ENCODE data around the gene CNTN2. TPM values are rescaled to one million over a fixed set of nuclear protein-coding genes. Genes with fewer than 3 reads are reported as not detected.

CNTN2 gene
- total and polyA plus RNA-seq, 2 experiments from 2014 or later = 1.3 to 2.2 TPM

GRCh38 chr1:205046870-205047269 lies 3.9 kb downstream of the CNTN2 start:
- no peak overlapping the region for H2AFZ ChIP-seq
- TF ChIP-seq NANOG (IDR thresholded peaks at IDR 0.05; ENCODE audit: borderline replicate concordance) (no peak), STAT1 (IDR thresholded peaks at IDR 0.05; ENCODE audit: unreplicated experiment) (no peak), JUNB (IDR thresholded peaks at IDR 0.05; ENCODE audit: unreplicated experiment) (no peak), ZNF331 (CRISPR knock-in tag; IDR thresholded peaks at IDR 0.05; ENCODE audit: low read depth) (no peak), CREB1 (CRISPR knock-in tag; IDR thresholded peaks at IDR 0.05; ENCODE audit: low read depth) (no peak), REST (IDR thresholded peaks at IDR 0.05; ENCODE audit: unreplicated experiment) (no peak), CTCF (conservative IDR thresholded peaks at IDR 0.05; ENCODE audit: low read depth in 2 of 2) (no peak)
- H3K4me1 Mint-ChIP-seq = peaks cover 37% of the 10 kb centered on the region
- H3K4me2 ChIP-seq = no peak overlapping the region
- DNase-seq (ENCODE audit: low spot score) = no peak
- H3F3A ChIP-seq (replicated peaks; ENCODE audit: low read depth) = no peaks in the 10 kb centered on the region
- H3K9me2 ChIP-seq (ENCODE audit: insufficient read depth) = 0 out of 2 replicates have a peak, but pooled peaks cover 4% of the 10 kb centered on the region
- no peak overlapping the region for H3K4me3 Mint-ChIP-seq
- no peaks in the 10 kb centered on the region for H3K79me2 ChIP-seq (replicated peaks; ENCODE audit: insufficient read depth)
- H3K36me3 ChIP-seq (ENCODE audit: insufficient read depth) = no peaks in the 10 kb centered on the region
- H3K4me1 ChIP-seq (ENCODE audit: insufficient read depth) = peaks cover 34% of the 10 kb centered on the region
- no peak overlapping the region for H3K4me3 ChIP-seq
- no peak for ATAC-seq
- H3K9me3 Mint-ChIP-seq = no peaks in the 10 kb centered on the region
- H3K27me3 Mint-ChIP-seq (ENCODE audit: insufficient read depth, low read depth, poor library complexity) = peaks cover 24% of the 10 kb centered on the region
- H3K27ac ChIP-seq (ENCODE audit: low read depth) = no peak overlapping the region
- H3K36me3 Mint-ChIP-seq (ENCODE audit: low read depth) = no peaks in the 10 kb centered on the region
- H3K27me3 ChIP-seq (ENCODE audit: insufficient read depth) = peaks cover 19% of the 10 kb centered on the region; the same call in 1 of the 2 replicates
- no peaks in the 10 kb centered on the region for H4K20me1 ChIP-seq (replicated peaks; ENCODE audit: insufficient read depth)
- no peak overlapping the region for H3K27ac Mint-ChIP-seq

GRCh38 chr1:205047764-205048231 lies 4.8 kb downstream of the CNTN2 start:
- peaks cover 37% of the 10 kb centered on the region for H3K4me1 Mint-ChIP-seq
- peaks cover 24% of the 10 kb centered on the region for H3K27me3 Mint-ChIP-seq (ENCODE audit: insufficient read depth, low read depth, poor library complexity)
- no peaks in the 10 kb centered on the region for H3K9me3 Mint-ChIP-seq
- no peaks in the 10 kb centered on the region for H3F3A ChIP-seq (replicated peaks; ENCODE audit: low read depth)
- peaks cover 29% of the 10 kb centered on the region for H3K4me1 ChIP-seq (ENCODE audit: insufficient read depth)
- H3K4me3 Mint-ChIP-seq = no peak overlapping the region
- ATAC-seq = no peak
- H3K27ac Mint-ChIP-seq = no peak overlapping the region
- no peak overlapping the region for H2AFZ ChIP-seq
- no peak overlapping the region for H3K27ac ChIP-seq (ENCODE audit: low read depth)
- H3K27me3 ChIP-seq (ENCODE audit: insufficient read depth) = 0 out of 2 replicates have a peak, but pooled peaks cover 11% of the 10 kb centered on the region
- H3K36me3 ChIP-seq (ENCODE audit: insufficient read depth) = no peaks in the 10 kb centered on the region
- H3K4me3 ChIP-seq = no peak overlapping the region
- no peaks in the 10 kb centered on the region for H3K36me3 Mint-ChIP-seq (ENCODE audit: low read depth)
- H3K9me2 ChIP-seq (ENCODE audit: insufficient read depth) = 0 out of 2 replicates have a peak, but pooled peaks cover 4% of the 10 kb centered on the region
- H3K79me2 ChIP-seq (replicated peaks; ENCODE audit: insufficient read depth) = no peaks in the 10 kb centered on the region
- no peak for DNase-seq (ENCODE audit: low spot score)
- H3K4me2 ChIP-seq = no peak overlapping the region
- no peaks in the 10 kb centered on the region for H4K20me1 ChIP-seq (replicated peaks; ENCODE audit: insufficient read depth)
- TF ChIP-seq JUNB (IDR thresholded peaks at IDR 0.05; ENCODE audit: unreplicated experiment) (no peak), CREB1 (CRISPR knock-in tag; IDR thresholded peaks at IDR 0.05; ENCODE audit: low read depth) (no peak), NANOG (IDR thresholded peaks at IDR 0.05; ENCODE audit: borderline replicate concordance) (no peak), STAT1 (IDR thresholded peaks at IDR 0.05; ENCODE audit: unreplicated experiment) (no peak), POLR2AphosphoS5 (IDR thresholded peaks at IDR 0.05; ENCODE audit: low read depth) (no peak), CTCF (conservative IDR thresholded peaks at IDR 0.05; ENCODE audit: low read depth in 2 of 2) (no peak), ETS1 (IDR thresholded peaks at IDR 0.05) (no peak), EZH2phosphoT487 (IDR thresholded peaks at IDR 0.05; ENCODE audit: unreplicated experiment) (no peak), ZNF114 (CRISPR knock-in tag; IDR thresholded peaks at IDR 0.05) (no peak), EZH2 (IDR thresholded peaks at IDR 0.05; ENCODE audit: low read depth, unreplicated experiment) (no peak)

Data from GM23338 (cell line).